Measurements from ENCODE around the gene RGS12. TPM values are rescaled to one million over a fixed set of nuclear protein-coding genes. Genes with fewer than 3 reads are reported as not detected.

The RGS12 gene
- total and polyA plus RNA-seq, 3 experiments from 2014 or later: 2.3 to 3.0 (median 2.4) TPM

DNA sequence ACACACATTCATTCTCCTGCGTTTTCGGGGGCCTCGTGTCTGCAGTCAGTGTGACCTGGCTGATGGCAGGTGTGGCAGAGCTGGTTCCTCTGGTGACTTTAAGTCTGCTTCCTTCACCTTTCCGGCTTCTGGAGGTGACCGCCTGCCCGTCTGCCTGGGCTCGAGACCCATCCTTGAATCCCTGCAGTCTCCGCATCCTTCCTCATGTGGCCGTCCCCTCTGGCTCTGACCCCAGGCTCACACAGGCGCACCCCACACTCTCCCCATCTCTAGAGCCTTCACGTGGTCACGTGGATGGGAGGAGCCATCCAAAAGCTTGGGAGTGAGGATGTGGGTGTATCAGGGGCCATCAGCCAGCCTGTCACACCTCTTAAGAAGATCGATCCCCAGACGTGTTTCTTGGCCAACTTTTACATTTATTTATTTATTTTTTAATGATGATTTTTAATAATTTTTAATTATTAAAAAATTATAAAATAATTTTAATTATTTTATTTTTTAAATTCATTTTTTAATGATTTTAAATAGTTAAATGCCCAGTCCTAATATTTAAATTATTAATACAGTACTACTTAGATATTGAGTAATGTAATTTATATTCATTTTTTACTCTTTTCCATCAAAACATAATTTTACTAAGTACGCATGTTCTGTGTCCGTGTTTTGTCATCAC lies 20.9 kb downstream of the RGS12 start:
- Mint-ChIP-seq H3K9me3 (no peaks in the 10 kb centered on the region), H3K27me3 (no peaks in the 10 kb centered on the region), H3K27ac (no peak overlapping the region), H3K4me1 (no peaks in the 10 kb centered on the region), H3K4me3 (no peak overlapping the region), H3K36me3 (peaks cover 0 to 2% (median 0%) of the 10 kb centered on the region in 3 donors)
- H3K27ac ChIP-seq (ENCODE audit: low read depth, low read length): no peak overlapping the region
- no peaks in the 10 kb centered on the region for H3K27me3 ChIP-seq (ENCODE audit: insufficient read depth, low read length, poor library complexity, severe bottlenecking)
- POLR2A ChIA-PET: no interaction called here
- CTCF ChIA-PET: no interaction called here
- no peak for DNase-seq
- no peaks in the 10 kb centered on the region for H3K36me3 ChIP-seq (ENCODE audit: insufficient read depth, low read length)
- no peaks in the 10 kb centered on the region for H3K9me3 ChIP-seq (ENCODE audit: low read length)
- no peak overlapping the region for H3K4me3 ChIP-seq (ENCODE audit: low read length)
- no peaks in the 10 kb centered on the region for H3K4me1 ChIP-seq (ENCODE audit: insufficient read depth, low read length)

DNA sequence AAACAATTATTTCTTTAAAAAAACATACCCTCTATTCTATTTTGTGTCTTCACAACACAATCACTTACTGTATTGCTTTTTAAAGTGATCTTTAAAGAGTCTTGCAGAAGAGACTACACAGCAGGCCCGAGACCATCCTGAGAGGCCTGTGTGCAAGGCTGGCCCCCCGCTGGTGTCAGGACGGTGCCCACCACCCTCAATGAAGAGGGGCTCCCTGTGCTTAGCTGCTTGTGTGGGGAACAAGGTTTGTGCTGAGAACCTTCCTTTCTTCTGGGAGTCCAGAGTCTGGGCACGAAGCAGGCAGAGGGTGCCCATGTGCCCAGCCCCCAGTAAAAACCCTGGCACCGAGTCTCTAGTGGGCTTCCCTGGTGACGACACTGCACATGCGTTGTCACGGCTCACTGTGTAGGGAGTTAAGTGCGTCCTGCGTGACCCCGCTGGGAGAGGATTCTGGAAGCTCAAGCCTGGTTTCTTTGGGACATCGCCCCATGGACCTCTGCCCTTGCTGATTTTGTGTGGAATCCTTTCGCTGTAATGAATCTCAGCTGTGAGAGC lies 22.0 kb downstream of the RGS12 start:
- no peaks in the 10 kb centered on the region for H3K27me3 Mint-ChIP-seq

DNA sequence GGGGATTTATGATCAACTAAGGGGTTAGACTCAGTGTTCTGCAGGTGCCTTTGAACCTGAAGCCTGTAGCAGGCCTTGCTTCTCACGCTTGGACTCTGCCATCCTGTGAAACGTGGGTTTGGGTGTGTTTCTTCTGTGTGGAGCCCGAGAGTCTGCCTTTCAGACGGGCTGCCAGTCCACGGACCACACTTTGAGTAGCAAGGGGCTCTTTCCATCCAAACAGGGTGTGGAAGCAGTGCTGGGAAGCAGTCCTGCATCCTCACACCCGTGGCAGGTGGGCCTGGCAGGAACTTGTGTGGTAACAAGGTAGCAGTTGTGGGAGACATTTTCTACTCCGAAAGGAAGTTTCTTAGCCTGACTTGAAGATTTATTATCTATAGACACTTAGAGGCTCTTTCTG lies 22.7 kb downstream of the RGS12 start:
- no peaks in the 10 kb centered on the region for H3K27me3 Mint-ChIP-seq
- Histone ChIP-seq H3K27me3 (ENCODE audit: insufficient read depth, low read length, poor library complexity, severe bottlenecking) (no peaks in the 10 kb centered on the region), H3K27ac (ENCODE audit: low read depth, low read length) (no peak overlapping the region), H3K36me3 (ENCODE audit: insufficient read depth, low read length) (no peaks in the 10 kb centered on the region), H3K9me3 (ENCODE audit: low read length) (no peaks in the 10 kb centered on the region), H3K4me1 (ENCODE audit: insufficient read depth, low read length) (no peaks in the 10 kb centered on the region), H3K4me3 (ENCODE audit: low read length) (no peak overlapping the region)
- CTCF ChIA-PET: no interaction called here
- H3K4me3 Mint-ChIP-seq: no peak overlapping the region
- DNase-seq: no peak
- H3K9me3 Mint-ChIP-seq: no peaks in the 10 kb centered on the region
- no peaks in the 10 kb centered on the region for H3K4me1 Mint-ChIP-seq
- H3K36me3 Mint-ChIP-seq: peaks cover 0 to 2% (median 0%) of the 10 kb centered on the region in 3 donors
- no peak overlapping the region for H3K27ac Mint-ChIP-seq
- POLR2A ChIA-PET: no interaction called here

More for the DNA sequence above, 22.0 kb downstream of the RGS12 start:
- Mint-ChIP-seq H3K9me3 (no peaks in the 10 kb centered on the region), H3K4me1 (no peaks in the 10 kb centered on the region), H3K36me3 (peaks cover 0 to 2% (median 0%) of the 10 kb centered on the region in 3 donors), H3K27ac (peak overlapping the region in 1 of 8 donors; percentile 74), H3K4me3 (no peak overlapping the region)
- POLR2A ChIA-PET: no interaction called here
- Histone ChIP-seq H3K9me3 (ENCODE audit: low read length) (no peaks in the 10 kb centered on the region), H3K36me3 (ENCODE audit: insufficient read depth, low read length) (no peaks in the 10 kb centered on the region), H3K27me3 (ENCODE audit: insufficient read depth, low read length, poor library complexity, severe bottlenecking) (no peaks in the 10 kb centered on the region), H3K4me3 (ENCODE audit: low read length) (no peak overlapping the region), H3K27ac (ENCODE audit: low read depth, low read length) (no peak overlapping the region), H3K4me1 (ENCODE audit: insufficient read depth, low read length) (no peaks in the 10 kb centered on the region)
- no peak for DNase-seq
- CTCF ChIA-PET: no interaction called here

DNA sequence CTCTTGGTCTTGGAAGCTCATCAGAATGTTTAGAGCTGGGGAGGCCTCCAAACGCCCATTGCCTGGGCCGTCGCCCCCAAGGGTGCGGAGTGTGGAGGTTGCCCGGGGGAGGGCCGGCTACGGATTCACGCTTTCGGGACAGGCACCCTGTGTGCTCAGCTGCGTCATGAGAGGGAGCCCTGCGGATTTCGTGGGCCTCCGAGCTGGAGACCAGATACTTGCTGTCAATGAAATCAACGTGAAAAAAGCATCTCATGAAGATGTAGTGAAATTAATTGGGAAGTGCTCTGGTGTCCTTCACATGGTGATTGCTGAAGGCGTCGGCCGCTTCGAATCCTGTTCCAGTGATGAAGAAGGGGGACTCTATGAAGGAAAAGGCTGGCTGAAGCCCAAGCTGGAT lies 23.3 kb downstream of the RGS12 start:
- POLR2A ChIA-PET: no interaction called here
- CTCF ChIA-PET: interaction anchor here (0.9 kb wide), 1 partner anchor 121 kb away, joined by 3 read pairs; no protein-coding TSS in a partner anchor

GRCh38 chr4:3317011-3317655 lies 24.3 kb downstream of the RGS12 start:
- CTCF ChIA-PET: no interaction called here
- H3K4me3 Mint-ChIP-seq: no peak overlapping the region

More for the DNA sequence above, 23.3 kb downstream of the RGS12 start:
- no peaks in the 10 kb centered on the region for H3K27me3 Mint-ChIP-seq
- H3K9me3 Mint-ChIP-seq: no peaks in the 10 kb centered on the region
- H3K36me3 Mint-ChIP-seq: peaks cover 0 to 2% (median 0%) of the 10 kb centered on the region in 3 donors
- no peaks in the 10 kb centered on the region for H3K4me1 ChIP-seq (ENCODE audit: insufficient read depth, low read length)
- no peak overlapping the region for H3K27ac ChIP-seq (ENCODE audit: low read depth, low read length)
- H3K27me3 ChIP-seq (ENCODE audit: insufficient read depth, low read length, poor library complexity, severe bottlenecking): no peaks in the 10 kb centered on the region
- H3K4me3 Mint-ChIP-seq: no peak overlapping the region
- no peaks in the 10 kb centered on the region for H3K9me3 ChIP-seq (ENCODE audit: low read length)
- no peak overlapping the region for H3K4me3 ChIP-seq (ENCODE audit: low read length)
- no peaks in the 10 kb centered on the region for H3K4me1 Mint-ChIP-seq
- no peaks in the 10 kb centered on the region for H3K36me3 ChIP-seq (ENCODE audit: insufficient read depth, low read length)
- H3K27ac Mint-ChIP-seq: no peak overlapping the region
- DNase-seq: no peak

DNA sequence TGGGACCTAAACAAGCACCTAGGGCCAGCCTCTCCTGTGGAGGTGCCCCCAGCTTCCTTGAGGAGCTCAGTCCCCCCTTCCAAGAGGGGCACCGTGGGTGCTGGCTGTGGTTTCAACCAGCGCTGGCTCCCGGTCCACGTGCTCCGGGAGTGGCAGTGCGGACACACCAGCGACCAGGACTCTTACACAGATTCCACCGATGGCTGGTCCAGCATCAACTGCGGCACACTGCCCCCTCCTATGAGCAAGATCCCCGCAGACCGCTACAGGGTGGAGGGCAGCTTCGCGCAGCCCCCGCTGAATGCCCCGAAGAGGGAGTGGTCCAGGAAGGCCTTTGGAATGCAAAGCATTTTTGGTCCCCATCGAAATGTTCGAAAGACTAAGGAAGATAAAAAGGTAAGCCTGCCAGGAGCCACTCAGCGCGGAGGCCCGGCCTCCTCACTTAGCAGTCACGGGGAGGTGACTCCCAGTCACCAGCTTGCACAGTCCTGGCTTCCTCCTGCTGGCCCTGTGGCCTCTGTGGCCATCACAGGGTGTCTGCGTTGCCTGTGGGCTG lies 24.9 kb downstream of the RGS12 start:
- Histone ChIP-seq H3K4me1 (ENCODE audit: insufficient read depth, low read length) (no peaks in the 10 kb centered on the region), H3K4me3 (ENCODE audit: low read length) (no peak overlapping the region), H3K9me3 (ENCODE audit: low read length) (no peaks in the 10 kb centered on the region), H3K27ac (ENCODE audit: low read depth, low read length) (no peak overlapping the region), H3K27me3 (ENCODE audit: insufficient read depth, low read length, poor library complexity, severe bottlenecking) (no peaks in the 10 kb centered on the region), H3K36me3 (ENCODE audit: insufficient read depth, low read length) (no peaks in the 10 kb centered on the region)
- H3K4me1 Mint-ChIP-seq: no peaks in the 10 kb centered on the region
- H3K4me3 Mint-ChIP-seq: no peak overlapping the region
- H3K27ac Mint-ChIP-seq: peak overlapping the region in 1 of 8 donors; percentile 72
- peaks cover 0 to 2% (median 0%) of the 10 kb centered on the region in 3 donors for H3K36me3 Mint-ChIP-seq
- no peaks in the 10 kb centered on the region for H3K9me3 Mint-ChIP-seq
- POLR2A ChIA-PET: no interaction called here
- H3K27me3 Mint-ChIP-seq: no peaks in the 10 kb centered on the region
- CTCF ChIA-PET: no interaction called here
- DNase-seq: no peak

More at GRCh38 chr4:3317011-3317655, 24.3 kb downstream of the RGS12 start:
- Mint-ChIP-seq H3K27ac (no peak overlapping the region), H3K9me3 (no peaks in the 10 kb centered on the region), H3K36me3 (peaks cover 0 to 2% (median 0%) of the 10 kb centered on the region in 3 donors), H3K27me3 (no peaks in the 10 kb centered on the region), H3K4me1 (no peaks in the 10 kb centered on the region)
- no peaks in the 10 kb centered on the region for H3K27me3 ChIP-seq (ENCODE audit: insufficient read depth, low read length, poor library complexity, severe bottlenecking)
- H3K36me3 ChIP-seq (ENCODE audit: insufficient read depth, low read length): no peaks in the 10 kb centered on the region
- no peaks in the 10 kb centered on the region for H3K4me1 ChIP-seq (ENCODE audit: insufficient read depth, low read length)
- no peak overlapping the region for H3K4me3 ChIP-seq (ENCODE audit: low read length)
- H3K27ac ChIP-seq (ENCODE audit: low read depth, low read length): no peak overlapping the region
- no peaks in the 10 kb centered on the region for H3K9me3 ChIP-seq (ENCODE audit: low read length)
- POLR2A ChIA-PET: no interaction called here
- no peak for DNase-seq

DNA sequence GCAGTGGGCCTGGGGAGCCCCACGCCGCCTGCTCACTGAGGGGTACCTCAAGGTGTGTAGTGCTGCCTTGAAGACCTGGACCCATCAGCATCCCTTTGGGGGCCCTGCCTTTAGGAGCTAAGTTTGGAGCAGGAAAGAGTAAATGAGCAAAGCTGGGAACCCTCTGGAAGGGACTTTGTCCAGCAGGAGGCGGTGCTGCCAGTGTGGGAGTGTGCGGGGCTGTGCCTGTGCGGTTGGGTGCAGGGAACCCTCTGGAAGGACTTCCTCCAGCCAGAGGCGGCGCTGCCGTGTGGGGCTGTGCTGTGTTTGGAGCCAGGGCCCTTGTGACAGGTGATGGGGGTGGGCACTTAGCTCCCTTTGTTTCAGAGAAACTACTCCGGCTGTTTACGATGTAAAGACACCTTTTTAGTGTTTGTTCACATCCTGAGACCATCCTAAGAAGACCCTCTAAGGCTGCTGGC lies 25.8 kb downstream of the RGS12 start:
- CTCF ChIA-PET: no interaction called here
- H3K27ac Mint-ChIP-seq: peak overlapping the region in 1 of 8 donors; percentile 47
- no peak for DNase-seq

DNA sequence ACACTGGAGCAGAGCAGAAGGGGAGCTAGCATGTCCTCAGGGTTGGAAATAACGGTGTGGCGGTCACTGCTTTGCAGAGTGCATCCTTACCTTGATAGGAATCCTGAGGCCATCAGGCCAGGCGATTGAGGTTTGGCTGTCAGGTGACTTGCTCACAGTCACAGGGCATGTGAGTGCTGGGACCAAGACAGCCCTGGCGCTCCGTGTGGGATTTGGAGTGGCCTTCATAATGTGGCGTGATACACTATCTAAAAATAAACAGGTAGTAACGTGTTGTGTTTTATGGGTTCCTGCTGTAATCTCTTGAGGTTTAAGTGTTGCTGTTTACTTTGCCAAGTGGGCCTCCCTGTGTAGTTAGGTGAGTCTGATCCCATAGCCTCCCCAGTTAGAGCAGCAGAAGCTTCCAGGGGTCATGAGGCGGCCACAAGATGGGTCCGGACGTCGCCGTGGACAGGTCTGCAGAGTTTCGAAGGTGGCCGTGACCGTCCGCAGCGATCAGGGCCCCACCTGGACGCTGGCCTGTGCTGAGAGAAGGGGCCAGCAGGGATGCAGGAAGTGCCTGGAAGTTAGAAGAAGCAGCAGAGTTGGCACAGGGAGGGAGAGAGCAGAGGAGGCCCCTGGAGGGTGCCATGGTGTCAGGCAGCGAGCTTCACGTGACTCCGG lies 27.7 kb downstream of the RGS12 start:
- Mint-ChIP-seq H3K27ac (peak overlapping the region in 1 of 8 donors; percentile 23), H3K4me1 (no peaks in the 10 kb centered on the region), H3K36me3 (peaks cover 0 to 3% (median 2%) of the 10 kb centered on the region in 3 donors), H3K9me3 (no peaks in the 10 kb centered on the region), H3K27me3 (no peaks in the 10 kb centered on the region), H3K4me3 (no peak overlapping the region)
- no peaks in the 10 kb centered on the region for H3K36me3 ChIP-seq (ENCODE audit: insufficient read depth, low read length)
- no peak for DNase-seq
- H3K4me1 ChIP-seq (ENCODE audit: insufficient read depth, low read length): no peaks in the 10 kb centered on the region
- no peak overlapping the region for H3K27ac ChIP-seq (ENCODE audit: low read depth, low read length)
- no peaks in the 10 kb centered on the region for H3K27me3 ChIP-seq (ENCODE audit: insufficient read depth, low read length, poor library complexity, severe bottlenecking)
- no peak overlapping the region for H3K4me3 ChIP-seq (ENCODE audit: low read length)
- POLR2A ChIA-PET: no interaction called here
- no peaks in the 10 kb centered on the region for H3K9me3 ChIP-seq (ENCODE audit: low read length)
- CTCF ChIA-PET: no interaction called here

More for the DNA sequence above, 25.8 kb downstream of the RGS12 start:
- Histone ChIP-seq H3K27me3 (ENCODE audit: insufficient read depth, low read length, poor library complexity, severe bottlenecking) (no peaks in the 10 kb centered on the region), H3K36me3 (ENCODE audit: insufficient read depth, low read length) (no peaks in the 10 kb centered on the region), H3K4me1 (ENCODE audit: insufficient read depth, low read length) (no peaks in the 10 kb centered on the region), H3K9me3 (ENCODE audit: low read length) (no peaks in the 10 kb centered on the region), H3K4me3 (ENCODE audit: low read length) (no peak overlapping the region), H3K27ac (ENCODE audit: low read depth, low read length) (no peak overlapping the region)
- peaks cover 0 to 2% (median 2%) of the 10 kb centered on the region in 3 donors for H3K36me3 Mint-ChIP-seq
- H3K9me3 Mint-ChIP-seq: no peaks in the 10 kb centered on the region
- H3K4me3 Mint-ChIP-seq: no peak overlapping the region
- H3K27me3 Mint-ChIP-seq: no peaks in the 10 kb centered on the region
- H3K4me1 Mint-ChIP-seq: no peaks in the 10 kb centered on the region
- POLR2A ChIA-PET: no interaction called here
